IMR-90 (cell line): ENCODE data around the gene DNAH9. TPM values are rescaled to one million over a fixed set of nuclear protein-coding genes. Genes with fewer than 3 reads are reported as not detected.

Experiments
- ATAC-seq: fragments of 200-7000 bp; cut with Tn5 transposase; 2 replicates; pipeline ENCODE4 v1.9.1; 2020; ENCODE audit warnings: low read depth, mild to moderate bottlenecking, moderate library complexity
- BruUV-seq: library from RNA; stranded (reverse); fragments of 400-500 nt; replicated peaks from 2 replicates; lab custom pipeline; 2021; lab: Mats Ljungman, UMichigan
- CTCF ChIA-PET: fragments of 300-600 bp; formaldehyde crosslinking; extraction: SDS; loops from one replicate; lab custom pipeline; 2021; ENCODE audit warnings: antibody characterized with exemption; lab: Yijun Ruan, JAX
- POLR2A ChIA-PET: fragments of 300-600 bp; sonication (Branson Sonifier 250); formaldehyde crosslinking; loops from one replicate; lab custom pipeline; 2022; ENCODE audit warnings: antibody characterized with exemption; ENCODE audit not compliant: unreplicated experiment; lab: Charles Lee
- DNase-seq: peaks from one replicate; pipeline ENCODE4 v3.0.0; 2013
- H2AFZ ChIP-seq: replicated peaks from 2 replicates; pipeline ENCODE3; 2013; ENCODE audit warnings: low read length, mild to moderate bottlenecking; ENCODE audit not compliant: poor library complexity
- H2AK5ac ChIP-seq: 2 replicates; pipeline ENCODE4 v1.6.1; 2013; ENCODE audit warnings: low read depth, low read length, inconsistent platforms
- H2AK9ac ChIP-seq: replicated peaks from 2 replicates; pipeline ENCODE3; 2013; ENCODE audit warnings: mild to moderate bottlenecking, low read depth, low read length, moderate library complexity; ENCODE audit not compliant: poor library complexity
- H2BK120ac ChIP-seq: 2 replicates; pipeline ENCODE4 v1.6.1; 2013; ENCODE audit warnings: low read depth, low read length, inconsistent platforms
- H2BK15ac ChIP-seq: 3 replicates; pipeline ENCODE4 v1.6.1; 2013; ENCODE audit warnings: low read depth, low read length, inconsistent platforms
- H2BK20ac ChIP-seq: 2 replicates; pipeline ENCODE4 v1.6.1; 2013; ENCODE audit warnings: low read depth, mild to moderate bottlenecking, inconsistent platforms, low read length, moderate library complexity
- H2BK5ac ChIP-seq: 2 replicates; pipeline ENCODE4 v1.6.1; 2013; ENCODE audit warnings: mild to moderate bottlenecking, low read depth, low read length, inconsistent platforms; ENCODE audit not compliant: poor library complexity, severe bottlenecking
- H3K14ac ChIP-seq: replicated peaks from 2 replicates; pipeline ENCODE4 v1.6.1; 2013; ENCODE audit warnings: low read depth, low read length, inconsistent platforms
- H3K18ac ChIP-seq: 2 replicates; pipeline ENCODE4 v1.6.1; 2013; ENCODE audit warnings: low read depth, low read length, control low read depth
- H3K23ac ChIP-seq: 2 replicates; pipeline ENCODE4 v1.6.1; 2013; ENCODE audit warnings: low read depth, low read length, inconsistent platforms
- H3K27ac ChIP-seq: 2 replicates; pipeline ENCODE4 v1.5.1; 2013; ENCODE audit warnings: mild to moderate bottlenecking, control low read depth, low read length; ENCODE audit not compliant: insufficient read depth
- H3K27me3 ChIP-seq: 2 replicates; pipeline ENCODE4 v1.6.1; 2013; ENCODE audit warnings: low read length; ENCODE audit not compliant: control insufficient read depth, insufficient read depth
- H3K36me3 ChIP-seq: 2 replicates; pipeline ENCODE4 v1.6.1; 2013; ENCODE audit warnings: low read length, mixed read lengths; ENCODE audit not compliant: control insufficient read depth, insufficient read depth
- H3K4ac ChIP-seq: 2 replicates; pipeline ENCODE4 v1.6.1; 2013; ENCODE audit warnings: low read depth, low read length, inconsistent platforms
- H3K4me1 ChIP-seq: 2 replicates; pipeline ENCODE4 v1.6.1; 2013; ENCODE audit warnings: low read length, mixed read lengths; ENCODE audit not compliant: control insufficient read depth, insufficient read depth
- H3K4me2 ChIP-seq: 2 replicates; pipeline ENCODE4 v1.6.1; 2013; ENCODE audit warnings: low read depth, mild to moderate bottlenecking, control low read depth, low read length, moderate library complexity
- H3K4me3 ChIP-seq: 2 replicates; pipeline ENCODE4 v1.5.1; 2013; ENCODE audit warnings: low read depth, mild to moderate bottlenecking, control low read depth, low read length, moderate library complexity; ENCODE audit not compliant: insufficient read depth
- H3K56ac ChIP-seq: 2 replicates; pipeline ENCODE4 v1.6.1; 2013; ENCODE audit warnings: low read length, inconsistent platforms; ENCODE audit not compliant: insufficient read depth; ENCODE audit errors: extremely low read depth
- H3K79me1 ChIP-seq, 2 experiments: 2 replicates each; pipeline ENCODE4 v1.6.1; 2013; ENCODE audit warnings: low read length in 2 of 2, inconsistent platforms in 1 of 2, low read depth in 1 of 2
- H3K9ac ChIP-seq: 2 replicates; pipeline ENCODE4 v1.6.1; 2013; ENCODE audit warnings: low read depth, low read length, control low read depth
- H3K9me1 ChIP-seq: 2 replicates; pipeline ENCODE4 v1.6.1; 2013; ENCODE audit warnings: low read length, inconsistent platforms; ENCODE audit not compliant: insufficient read depth
- H3K9me3 ChIP-seq: 2 replicates; pipeline ENCODE4 v1.6.1; 2013; ENCODE audit warnings: low read length; ENCODE audit not compliant: control insufficient read depth, insufficient read depth
- H4K20me1 ChIP-seq: 2 replicates; pipeline ENCODE4 v1.6.1; 2013; ENCODE audit warnings: low read length, inconsistent platforms; ENCODE audit not compliant: insufficient read depth
- H4K5ac ChIP-seq: 2 replicates; pipeline ENCODE4 v1.6.1; 2013; ENCODE audit warnings: mild to moderate bottlenecking, low read depth, low read length, control low read depth
- H4K8ac ChIP-seq, 2 experiments: 2 replicates each; pipeline ENCODE4 v1.6.1; 2013; ENCODE audit warnings: low read depth in 2 of 2, low read length in 2 of 2, control low read depth in 1 of 2, inconsistent platforms in 1 of 2
- H4K91ac ChIP-seq: 2 replicates; pipeline ENCODE4 v1.6.1; 2013; ENCODE audit warnings: low read depth, low read length, inconsistent platforms; ENCODE audit not compliant: insufficient read depth
- NFE2L2 ChIP-seq: fragments of 150-350 bp; IDR thresholded peaks from 2 replicates; pipeline ENCODE4 v1.6.1; 2016; ENCODE audit warnings: low read depth, mild to moderate bottlenecking, low read length
- RAD21 ChIP-seq: IDR thresholded peaks from 2 replicates; pipeline ENCODE4 v1.6.1; 2012; ENCODE audit warnings: low read length, improper control_type of control experiment
- SMC3 ChIP-seq: fragments of 150-350 bp; IDR thresholded peaks from 2 replicates; pipeline ENCODE4 v1.6.1; 2016; ENCODE audit warnings: low read depth, mild to moderate bottlenecking, antibody characterized with exemption, low read length, moderate library complexity
- WGBS, 2 experiments: methylation state at CpG; one replicate each; pipeline versions ENCODE4 v1.1.5 to v1.1.7; 2013; ENCODE audit warnings: missing lambda C conversion rate in 2 of 2; ENCODE audit not compliant: insufficient read length in 1 of 2; ENCODE audit errors: extremely low coverage in 2 of 2; 5-methylcytosine and 5-hydroxymethylcytosine counted together
- dilution Hi-C: fragments of 300-500 bp; cut with HindIII; formaldehyde crosslinking; loops from one replicate; pipeline ENCODE4 v1.14.3; 2018; ENCODE audit warnings: low sequenced_read_pairs; ENCODE audit not compliant: unreplicated experiment
- in situ Hi-C: fragments of 300-500 bp; cut with MboI; formaldehyde crosslinking; loops from 3 replicates; pipeline ENCODE4 v1.14.3; 2019; ENCODE audit warnings: low sequenced_read_pairs, inconsistent platforms, mixed read lengths
- intact Hi-C: fragments of 100-400 bp; cut with micrococcal nuclease; formaldehyde crosslinking; loops from 2 replicates; pipeline ENCODE4 v1.10.0; 2022
- polyA plus RNA-seq, 3 experiments: library from polyadenylated mRNA; depleted of rRNA; stranded (reverse); fragments of >200 nt; gene quantifications; 2 replicates each; pipeline ENCODE4 v1.2.3, GENCODE V29; 2012; ENCODE audit warnings: low replicate concordance in 1 of 3
- total RNA-seq: library from RNA; depleted of rRNA; stranded (reverse); fragments of >200 nt; gene quantifications from 2 replicates; pipeline ENCODE4 v1.2.3, GENCODE V29; 2012
- TF ChIP-seq, protein P1 (sequence below): fragments of 150-350 bp; IDR thresholded peaks from 2 replicates; pipeline ENCODE4 v1.6.1; 2016; ENCODE audit warnings: low read depth, mild to moderate bottlenecking, low read length, moderate library complexity, borderline replicate concordance
- TF ChIP-seq, protein P2 (sequence below): fragments of 150-350 bp; IDR thresholded peaks from 2 replicates; pipeline ENCODE4 v1.6.1; 2017; ENCODE audit warnings: mild to moderate bottlenecking, antibody characterized with exemption, low read length, low read depth

DNAH9 gene
- total and polyA plus RNA-seq, 2 of the 4 experiments (the other 2 are of a cell fraction) = not detected

DNA sequence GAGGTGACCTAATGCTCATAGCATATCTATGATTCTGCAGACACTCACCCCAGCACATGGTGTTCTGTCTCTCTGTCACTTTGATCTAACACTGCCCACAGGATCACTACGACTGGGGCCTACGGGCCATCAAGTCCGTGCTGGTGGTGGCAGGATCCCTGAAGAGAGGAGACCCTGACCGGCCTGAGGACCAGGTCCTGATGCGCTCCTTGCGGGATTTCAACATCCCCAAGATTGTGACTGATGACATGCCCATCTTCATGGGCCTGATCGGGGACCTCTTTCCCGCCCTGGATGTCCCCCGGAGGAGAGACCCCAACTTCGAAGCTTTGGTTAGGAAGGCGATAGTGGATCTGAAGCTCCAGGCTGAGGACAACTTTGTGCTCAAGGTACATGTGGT lies 146.4 kb downstream of the DNAH9 start:
- Histone ChIP-seq H2BK15ac (no peak overlapping the region), H3K79me1 (no peaks in the 10 kb centered on the region), H4K5ac (no peak overlapping the region), H3K9me1 (no peaks in the 10 kb centered on the region), H2BK20ac (no peak overlapping the region), H3K18ac (no peak overlapping the region), H3K27ac (no peak overlapping the region), H3K27me3 (no peaks in the 10 kb centered on the region), H3K4me2 (no peak overlapping the region), H3K9ac (no peak overlapping the region), H3K36me3 (no peaks in the 10 kb centered on the region), H2AFZ (no peak overlapping the region), H3K4me3 (no peak overlapping the region), H3K23ac (no peak overlapping the region), H2BK5ac (no peak overlapping the region), H2AK5ac (no peak overlapping the region), H3K4ac (no peak overlapping the region), H2AK9ac (no peak overlapping the region), H4K20me1 (no peaks in the 10 kb centered on the region), H2BK120ac (no peak overlapping the region), H3K56ac (no peak overlapping the region), H3K9me3 (peaks cover 26% of the 10 kb centered on the region), H3K14ac (no peak overlapping the region), H4K91ac (no peak overlapping the region), H4K8ac (no peak overlapping the region), H3K4me1 (no peaks in the 10 kb centered on the region)
- no TSS peak for BruUV-seq
- DNase-seq = no peak
- dilution Hi-C loops (no loop called here), in situ Hi-C loops (no loop called here), intact Hi-C loops (no loop called here)
- CTCF ChIA-PET = no interaction called here
- ATAC-seq = no peak
- POLR2A ChIA-PET = no interaction called here
- 60% methylated on average over 5 of the region's 11 CpGs; no CpG with 5 or more reads in 1 of the 2 experiments for WGBS, 2 experiments
- TF ChIP-seq RAD21 (no peak), NFE2L2 (no peak), SMC3 (no peak)
- TF ChIP-seq, protein P1, sequence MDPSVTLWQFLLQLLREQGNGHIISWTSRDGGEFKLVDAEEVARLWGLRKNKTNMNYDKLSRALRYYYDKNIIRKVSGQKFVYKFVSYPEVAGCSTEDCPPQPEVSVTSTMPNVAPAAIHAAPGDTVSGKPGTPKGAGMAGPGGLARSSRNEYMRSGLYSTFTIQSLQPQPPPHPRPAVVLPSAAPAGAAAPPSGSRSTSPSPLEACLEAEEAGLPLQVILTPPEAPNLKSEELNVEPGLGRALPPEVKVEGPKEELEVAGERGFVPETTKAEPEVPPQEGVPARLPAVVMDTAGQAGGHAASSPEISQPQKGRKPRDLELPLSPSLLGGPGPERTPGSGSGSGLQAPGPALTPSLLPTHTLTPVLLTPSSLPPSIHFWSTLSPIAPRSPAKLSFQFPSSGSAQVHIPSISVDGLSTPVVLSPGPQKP = no peak
- TF ChIP-seq, protein P2, sequence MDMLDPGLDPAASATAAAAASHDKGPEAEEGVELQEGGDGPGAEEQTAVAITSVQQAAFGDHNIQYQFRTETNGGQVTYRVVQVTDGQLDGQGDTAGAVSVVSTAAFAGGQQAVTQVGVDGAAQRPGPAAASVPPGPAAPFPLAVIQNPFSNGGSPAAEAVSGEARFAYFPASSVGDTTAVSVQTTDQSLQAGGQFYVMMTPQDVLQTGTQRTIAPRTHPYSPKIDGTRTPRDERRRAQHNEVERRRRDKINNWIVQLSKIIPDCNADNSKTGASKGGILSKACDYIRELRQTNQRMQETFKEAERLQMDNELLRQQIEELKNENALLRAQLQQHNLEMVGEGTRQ = no peak
